B cell (primary cell): Measurements from ENCODE around the gene DENND4B. TPM values are rescaled to one million over a fixed set of nuclear protein-coding genes. Genes with fewer than 3 reads are reported as not detected.

ENCODE experiments used
- ATAC-seq: fragments of 200-7000 bp; cut with Tn5 transposase; one replicate; pipeline ENCODE4 v1.10.0; 2021; ENCODE audit warnings: low read depth, mild to moderate bottlenecking, moderate number of reproducible peaks, moderate library complexity
- CTCF ChIA-PET: fragments of 350-600 bp; sonication (Branson Sonifier 250); formaldehyde crosslinking; loops from one replicate; lab custom pipeline; 2021; ENCODE audit warnings: antibody characterized with exemption, inconsistent platforms; lab: Charles Lee
- POLR2A ChIA-PET: fragments of 350-600 bp; sonication (Branson Sonifier 250); formaldehyde crosslinking; loops from one replicate; lab custom pipeline; 2021; ENCODE audit warnings: antibody characterized with exemption; lab: Charles Lee
- DNase-seq: peaks from one replicate; pipeline ENCODE4 v3.0.0; 2013
- H2AFZ ChIP-seq: 2 replicates; pipeline ENCODE4 v1.6.1; 2012; ENCODE audit warnings: mild to moderate bottlenecking, low read depth, low read length; ENCODE audit not compliant: insufficient read depth, poor library complexity, severe bottlenecking
- H3K27ac ChIP-seq, 2 donors: 1 replicate in 1 of 2; 2 replicates in 1 of 2; pipeline ENCODE4 v1.5.1; 2012 to 2013; ENCODE audit warnings: low read length in 2 of 2, mild to moderate bottlenecking in 2 of 2, moderate library complexity in 1 of 2
- H3K27me3 ChIP-seq, 4 experiments: fragments of 200-600 bp in 1 of 4; sonication (generic) in 1 of 4; replicated peaks in 1 of 4; 1 replicate in 2 of 4; 2 replicates in 2 of 4; pipeline versions ENCODE4 v1.6.1 to v1.7.0; 2013 to 2016; ENCODE audit warnings: low read length in 3 of 4, mild to moderate bottlenecking in 2 of 4, mixed read lengths in 1 of 4, moderate library complexity in 1 of 4; ENCODE audit not compliant: insufficient read depth in 4 of 4, control insufficient read depth in 3 of 4; ENCODE audit errors: control extremely low read depth in 1 of 4
- H3K36me3 ChIP-seq, 2 experiments: replicated peaks in 1 of 2; 1 replicate in 1 of 2; 2 replicates in 1 of 2; pipeline versions ENCODE4 v1.6.1 to v1.7.1; 2013; ENCODE audit warnings: low read length in 1 of 2; ENCODE audit not compliant: insufficient read depth in 2 of 2, control insufficient read depth in 1 of 2; ENCODE audit errors: control extremely low read depth in 1 of 2, extremely low read depth in 1 of 2
- H3K4me1 ChIP-seq, 2 donors: fragments of 200-600 bp in 1 of 2; sonication (generic) in 1 of 2; 1 replicate in 1 of 2; 2 replicates in 1 of 2; pipeline versions ENCODE4 v1.5.1 to v1.6.1; 2013 to 2017; ENCODE audit warnings: low read length in 2 of 2; ENCODE audit not compliant: control insufficient read depth in 2 of 2, insufficient read depth in 2 of 2
- H3K4me2 ChIP-seq: replicated peaks from 2 replicates; pipeline ENCODE3; 2012; ENCODE audit warnings: mild to moderate bottlenecking, low read depth, low read length; ENCODE audit not compliant: poor library complexity, severe bottlenecking
- H3K4me3 ChIP-seq, 5 experiments: fragments of 200-600 bp in 1 of 5; sonication (generic) in 1 of 5; 1 replicate in 3 of 5; 2 replicates in 2 of 5; pipeline versions ENCODE4 v1.5.1 to v1.7.0; 2011 to 2016; ENCODE audit warnings: low read length in 4 of 5, mild to moderate bottlenecking in 4 of 5, low read depth in 2 of 5, control low read depth in 1 of 5, moderate library complexity in 1 of 5; ENCODE audit not compliant: insufficient read depth in 1 of 5; ENCODE audit errors: control extremely low read depth in 1 of 5, extremely low read depth in 1 of 5
- H3K79me2 ChIP-seq: fragments of 200-600 bp; sonication (generic); one replicate; pipeline ENCODE4 v1.6.0; 2016; ENCODE audit warnings: low read length; ENCODE audit not compliant: control insufficient read depth, insufficient read depth
- H3K9ac ChIP-seq: fragments of 200-600 bp; sonication (generic); 2 replicates; pipeline ENCODE4 v1.6.1; 2017; ENCODE audit warnings: mild to moderate bottlenecking, low read length, moderate library complexity
- H3K9me3 ChIP-seq, 3 donors: one replicate each; pipeline versions ENCODE4 v1.6.1 to v1.7.1; 2013; ENCODE audit warnings: low read length in 2 of 3; ENCODE audit not compliant: control insufficient read depth in 2 of 3, insufficient read depth in 1 of 3; ENCODE audit errors: control extremely low read depth in 1 of 3
- H4K20me1 ChIP-seq: 2 replicates; pipeline ENCODE4 v1.6.0; 2012; ENCODE audit warnings: mild to moderate bottlenecking, low read length; ENCODE audit not compliant: insufficient read depth, control insufficient read depth, poor library complexity, severe bottlenecking
- H3K27ac Mint-ChIP-seq: one replicate; pipeline ENCODE4 v1.8.0; 2021; ENCODE audit warnings: mixed read lengths
- H3K27me3 Mint-ChIP-seq: one replicate; pipeline ENCODE4 v1.8.0; 2021; ENCODE audit warnings: mixed read lengths
- H3K4me1 Mint-ChIP-seq: one replicate; pipeline ENCODE4 v1.8.0; 2021; ENCODE audit warnings: mixed read lengths
- H3K4me3 Mint-ChIP-seq: one replicate; pipeline ENCODE4 v1.8.0; 2021; ENCODE audit warnings: mixed read lengths
- H3K9me3 Mint-ChIP-seq: one replicate; pipeline ENCODE4 v1.8.0; 2022; ENCODE audit warnings: mixed read lengths; ENCODE audit not compliant: insufficient read depth
- CTCF ChIP-seq: fragments of 200-600 bp; IDR thresholded peaks from one replicate; pipeline ENCODE4 v1.8.0; 2022; ENCODE audit warnings: antibody characterized with exemption, mild to moderate bottlenecking
- EZH2 ChIP-seq: IDR thresholded peaks from 2 replicates; pipeline ENCODE4 v1.6.1; 2012; ENCODE audit warnings: borderline replicate concordance, low read depth, mild to moderate bottlenecking, moderate library complexity, low read length; ENCODE audit not compliant: insufficient read depth, poor library complexity, severe bottlenecking
- WGBS: methylation state at CpG from one replicate; pipeline ENCODE4 v1.1.5; 2013; ENCODE audit warnings: missing lambda C conversion rate; ENCODE audit not compliant: insufficient coverage; 5-methylcytosine and 5-hydroxymethylcytosine counted together
- intact Hi-C: fragments of 100-400 bp; cut with micrococcal nuclease; formaldehyde crosslinking; loops from one replicate; pipeline ENCODE4 v1.10.0; 2022
- polyA plus RNA-seq: library from polyadenylated mRNA; depleted of rRNA; stranded (reverse); fragments of >200 nt; gene quantifications from 2 replicates; pipeline ENCODE4 v1.2.3, GENCODE V29; 2012
- total RNA-seq, 2 donors: library from RNA; stranded (reverse); fragments of 120-200 nt in 1 of 2; gene quantifications; 1 replicate in 1 of 2; 2 replicates in 1 of 2; pipeline versions ENCODE4 v1.2.3 to v1.2.4, GENCODE V29; 2013 to 2022

Gene DENND4B
- total and polyA plus RNA-seq, 2 donors (not counting 1 experiment from before 2014, with no cell fraction given) = 275 to 389 TPM

GRCh38 chr1:153961421-153961820 is 14.9 kb upstream of the DENND4B start:
- CTCF ChIA-PET = interaction anchor here (0.9 to 7.5 kb wide), 2 partner anchors 16 to 171 kb away, joined by 3 to 65 read pairs; partner anchors contain the start of gene DENND4B
- no peak overlapping the region for H3K9ac ChIP-seq
- H3K4me2 ChIP-seq = peak overlapping the region; percentile 85
- WGBS = 100% methylated on average over 2 of the region's 4 CpGs
- H2AFZ ChIP-seq = no peak overlapping the region
- Mint-ChIP-seq H3K27ac (peak overlapping the region; percentile 85), H3K9me3 (no peaks in the 10 kb centered on the region), H3K27me3 (no peaks in the 10 kb centered on the region), H3K4me3 (peak overlapping the region; percentile 83), H3K4me1 (peaks cover 63% of the 10 kb centered on the region)
- TF ChIP-seq CTCF (no peak), EZH2 (no peak)
- intact Hi-C loops = no loop called here
- peaks cover 20% of the 10 kb centered on the region for H4K20me1 ChIP-seq
- peaks cover 50 to 55% of the 10 kb centered on the region in 2 donors for H3K4me1 ChIP-seq
- DNase-seq (no peak), ATAC-seq (no peak)
- no peaks in the 10 kb centered on the region for H3K27me3 ChIP-seq
- peaks cover 0 to 12% of the 10 kb centered on the region in 2 experiments for H3K36me3 ChIP-seq
- peaks cover 71% of the 10 kb centered on the region for H3K79me2 ChIP-seq
- no peak overlapping the region for H3K4me3 ChIP-seq
- peak overlapping the region in 1 of 2 donors; percentile 95 for H3K27ac ChIP-seq
- no peaks in the 10 kb centered on the region for H3K9me3 ChIP-seq
- POLR2A ChIA-PET = interaction anchor here (0.9 to 9.2 kb wide), 3 partner anchors 16 to 210 kb away, joined by 3 to 115 read pairs (median 11); partner anchors contain the start of genes DENND4B and RAB13

GRCh38 chr1:153960206-153960605 is 13.7 kb upstream of the DENND4B start:
- peaks cover 63% of the 10 kb centered on the region for H3K4me1 Mint-ChIP-seq
- no peaks in the 10 kb centered on the region for H3K27me3 Mint-ChIP-seq
- CTCF ChIA-PET = interaction anchor here (0.9 to 5.6 kb wide), 2 partner anchors 14 to 170 kb away, joined by 3 to 47 read pairs; partner anchors contain the start of gene DENND4B
- Histone ChIP-seq H3K9me3 (no peaks in the 10 kb centered on the region), H3K4me3 (no peak overlapping the region), H3K9ac (no peak overlapping the region), H3K4me2 (no peak overlapping the region), H3K79me2 (peaks cover 71% of the 10 kb centered on the region), H3K27me3 (no peaks in the 10 kb centered on the region), H3K36me3 (peaks cover 0 to 12% of the 10 kb centered on the region in 2 experiments), H3K4me1 (peaks cover 48 to 55% of the 10 kb centered on the region in 2 donors), H3K27ac (no peak overlapping the region), H4K20me1 (peaks cover 33% of the 10 kb centered on the region), H2AFZ (no peak overlapping the region)
- no peak for TF ChIP-seq EZH2
- TF ChIP-seq CTCF = no peak
- intact Hi-C loops = no loop called here
- H3K27ac Mint-ChIP-seq = peak overlapping the region; percentile 97
- ATAC-seq = no peak
- WGBS = 96% methylated on average over 10 of the region's 11 CpGs
- POLR2A ChIA-PET = interaction anchor here (1.6 to 9.2 kb wide), 2 partner anchors 12 to 15 kb away, joined by 3 to 115 read pairs; partner anchors contain the start of gene DENND4B
- no peaks in the 10 kb centered on the region for H3K9me3 Mint-ChIP-seq
- DNase-seq = no peak
- H3K4me3 Mint-ChIP-seq = no peak overlapping the region
